Esophagus squamous epithelium (tissue), 4 donors: ENCODE results near the gene TDRD10.

Experiments
- CTCF ChIP-seq, 6 experiments: fragments of 450-650 bp in 4 of 6; fragments of 200-600 bp in 2 of 6; sonication (generic) in 2 of 6; IDR thresholded peaks; one replicate each; pipeline ENCODE4 v1.5.1; 2016 to 2019; ENCODE audit warnings: antibody characterized with exemption in 6 of 6, mild to moderate bottlenecking in 4 of 6, moderate library complexity in 4 of 6
- POLR2A ChIP-seq, 4 donors: fragments of 450-650 bp; IDR thresholded peaks; one replicate each; pipeline ENCODE4 v1.6.1; 2017; ENCODE audit warnings: antibody characterized with exemption in 4 of 4, mild to moderate bottlenecking in 4 of 4, moderate library complexity in 3 of 4

GRCh38 chr1:154456631-154457030 is 45.4 kb upstream of the TDRD10 start:
- no peak for TF ChIP-seq POLR2A (IDR thresholded peaks at IDR 0.05)
- TF ChIP-seq CTCF (IDR thresholded peaks at IDR 0.05), result no peak
